ENCODE data around the gene PSG1. TPM values are rescaled to one million over a fixed set of nuclear protein-coding genes. Genes with fewer than 3 reads are reported as not detected.

Gene PSG1
- total RNA-seq, 1 experiment from 2014 or later, result not detected

GRCh38 chr19:42816894-42817293 is 62.6 kb downstream of the PSG1 start:
- no peak overlapping the region for H2AFZ ChIP-seq (ENCODE audit: low read depth, low read length, poor library complexity, severe bottlenecking)
- TF ChIP-seq SIN3A (IDR thresholded peaks at IDR 0.05; ENCODE audit: low read depth) (no peak), CBX3 (IDR thresholded peaks at IDR 0.05; ENCODE audit: low read depth) (no peak), POLR2AphosphoS5 (IDR thresholded peaks at IDR 0.05; ENCODE audit: low read depth, low read length) (no peak), ELF1 (IDR thresholded peaks at IDR 0.05; ENCODE audit: borderline replicate concordance, low read depth) (no peak), EZH2phosphoT487 (IDR thresholded peaks at IDR 0.05; ENCODE audit: borderline replicate concordance) (no peak), CEBPB (IDR thresholded peaks at IDR 0.05; ENCODE audit: low read depth) (no peak), ZFX (IDR thresholded peaks at IDR 0.05) (no peak), CTCF (IDR thresholded peaks at IDR 0.05 in 2 of 3, conservative IDR thresholded peaks at IDR 0.05 in 1 of 3; ENCODE audit: borderline replicate concordance in 1 of 3, insufficient read depth in 1 of 3, low read depth in 2 of 3, low read length in 2 of 3) (no peak), TCF7L2 (IDR thresholded peaks at IDR 0.05; ENCODE audit: borderline replicate concordance, extremely low read depth, insufficient read depth, insufficient read length) (no peak), ATF3 (IDR thresholded peaks at IDR 0.05) (no peak), ZNF274 (IDR thresholded peaks at IDR 0.05; ENCODE audit: low read depth, low read length) (no peak), JUND (IDR thresholded peaks at IDR 0.05) (no peak)
- TF ChIP-seq, protein P1, sequence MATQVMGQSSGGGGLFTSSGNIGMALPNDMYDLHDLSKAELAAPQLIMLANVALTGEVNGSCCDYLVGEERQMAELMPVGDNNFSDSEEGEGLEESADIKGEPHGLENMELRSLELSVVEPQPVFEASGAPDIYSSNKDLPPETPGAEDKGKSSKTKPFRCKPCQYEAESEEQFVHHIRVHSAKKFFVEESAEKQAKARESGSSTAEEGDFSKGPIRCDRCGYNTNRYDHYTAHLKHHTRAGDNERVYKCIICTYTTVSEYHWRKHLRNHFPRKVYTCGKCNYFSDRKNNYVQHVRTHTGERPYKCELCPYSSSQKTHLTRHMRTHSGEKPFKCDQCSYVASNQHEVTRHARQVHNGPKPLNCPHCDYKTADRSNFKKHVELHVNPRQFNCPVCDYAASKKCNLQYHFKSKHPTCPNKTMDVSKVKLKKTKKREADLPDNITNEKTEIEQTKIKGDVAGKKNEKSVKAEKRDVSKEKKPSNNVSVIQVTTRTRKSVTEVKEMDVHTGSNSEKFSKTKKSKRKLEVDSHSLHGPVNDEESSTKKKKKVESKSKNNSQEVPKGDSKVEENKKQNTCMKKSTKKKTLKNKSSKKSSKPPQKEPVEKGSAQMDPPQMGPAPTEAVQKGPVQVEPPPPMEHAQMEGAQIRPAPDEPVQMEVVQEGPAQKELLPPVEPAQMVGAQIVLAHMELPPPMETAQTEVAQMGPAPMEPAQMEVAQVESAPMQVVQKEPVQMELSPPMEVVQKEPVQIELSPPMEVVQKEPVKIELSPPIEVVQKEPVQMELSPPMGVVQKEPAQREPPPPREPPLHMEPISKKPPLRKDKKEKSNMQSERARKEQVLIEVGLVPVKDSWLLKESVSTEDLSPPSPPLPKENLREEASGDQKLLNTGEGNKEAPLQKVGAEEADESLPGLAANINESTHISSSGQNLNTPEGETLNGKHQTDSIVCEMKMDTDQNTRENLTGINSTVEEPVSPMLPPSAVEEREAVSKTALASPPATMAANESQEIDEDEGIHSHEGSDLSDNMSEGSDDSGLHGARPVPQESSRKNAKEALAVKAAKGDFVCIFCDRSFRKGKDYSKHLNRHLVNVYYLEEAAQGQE (IDR thresholded peaks at IDR 0.05; ENCODE audit: low read depth), result no peak
- TF ChIP-seq, protein P2, sequence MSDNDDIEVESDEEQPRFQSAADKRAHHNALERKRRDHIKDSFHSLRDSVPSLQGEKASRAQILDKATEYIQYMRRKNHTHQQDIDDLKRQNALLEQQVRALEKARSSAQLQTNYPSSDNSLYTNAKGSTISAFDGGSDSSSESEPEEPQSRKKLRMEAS (IDR thresholded peaks at IDR 0.05), result no peak
- no peak overlapping the region for H3K4me2 ChIP-seq (ENCODE audit: low read length)
- RAD21 ChIA-PET (ENCODE audit: low non-redundant PET in 1 of 2, low total read pairs in 2 of 2, uncharacterized antibody in 2 of 2, unreplicated experiment in 2 of 2), result no interaction called here
- no peak overlapping the region for H3K27ac ChIP-seq (ENCODE audit: low read depth, low read length)
- H4K20me1 ChIP-seq (ENCODE audit: insufficient read depth), result no peaks in the 10 kb centered on the region
- POLR2A ChIA-PET, result no interaction called here
- H3K36me3 ChIP-seq (ENCODE audit: control insufficient read depth in 1 of 2, insufficient read depth in 2 of 2, low read length in 2 of 2), result no peaks in the 10 kb centered on the region
- CTCF ChIA-PET, result no interaction called here
- ATAC-seq (no peak), DNase-seq (ENCODE audit: low read depth, low spot score) (no peak)
- H3K9me3 ChIP-seq (ENCODE audit: control insufficient read depth in 1 of 2, insufficient read depth in 1 of 2, low read depth in 1 of 2, low read length in 2 of 2), result no peaks in the 10 kb centered on the region
- no peaks in the 10 kb centered on the region for H3K4me1 ChIP-seq (ENCODE audit: control insufficient read depth in 1 of 2, insufficient read depth in 2 of 2, low read length in 2 of 2)
- H3K9me2 ChIP-seq (ENCODE audit: insufficient read depth), result no peaks in the 10 kb centered on the region
- BruUV-seq (replicated peaks), result no TSS peak
- intact Hi-C loops (cut with micrococcal nuclease), result no loop called here
- H3K79me2 ChIP-seq (ENCODE audit: insufficient read depth, low read length), result no peaks in the 10 kb centered on the region
- H3K9ac ChIP-seq (ENCODE audit: low read length), result no peak overlapping the region
- no peak overlapping the region for H3K4me3 ChIP-seq (replicated peaks in 1 of 2; ENCODE audit: low read depth in 1 of 2, low read length in 2 of 2)
- no peaks in the 10 kb centered on the region for H3K27me3 ChIP-seq (ENCODE audit: insufficient read depth, low read length)

Data from HCT116 (cell line).